Fibroblast of mammary gland (primary cell): ENCODE data around the gene NTN3.
A peak's percentile ranks its signal among the peaks of the same experiment; 100 is the strongest.

Source experiments
- DNase-seq: peaks from one replicate; pipeline ENCODE4 v3.0.0-alpha.2; 2010; ENCODE audit warnings: low read depth
- H3K4me3 ChIP-seq: 2 replicates; pipeline ENCODE4 v1.5.1; 2011; ENCODE audit warnings: low read depth, mild to moderate bottlenecking, low read length, moderate library complexity; ENCODE audit not compliant: control insufficient read depth
- CTCF ChIP-seq: conservative IDR thresholded peaks from 2 replicates; pipeline ENCODE4 v1.5.1; 2011; ENCODE audit warnings: low read depth, low read length, inconsistent platforms; ENCODE audit not compliant: control insufficient read depth, insufficient read depth

NTN3 gene

GRCh38 chr16:2512735-2513404 is 41.8 kb downstream of the NTN3 start:
- peak overlapping the region; percentile 9 for H3K4me3 ChIP-seq
- no peak for TF ChIP-seq CTCF
- no peak for DNase-seq

GRCh38 chr16:2513405-2514332 is 42.6 kb downstream of the NTN3 start, which contains the start of gene ATP6V0C:
ATP6V0C (plus strand) TSS chr16:2513952; CDS start chr16:2514104, 152 bp downstream.
- no peak for TF ChIP-seq CTCF
- H3K4me3 ChIP-seq = peak within 1 kb of the TSS; percentile 86
- DNase-seq = peak; percentile 77

- TF ChIP-seq CTCF = no peak
- peak overlapping the region; percentile 86 for H3K4me3 ChIP-seq
- no peak for DNase-seq
These were observed 43.5 kb downstream of the NTN3 start for GRCh38 chr16:2514333-2515179.

- peak overlapping the region; percentile 86 for H3K4me3 ChIP-seq
- no peak for DNase-seq
- TF ChIP-seq CTCF = no peak
These were observed 44.2 kb downstream of the NTN3 start for GRCh38 chr16:2515180-2515851.

GRCh38 chr16:2516391-2517240 is 45.5 kb downstream of the NTN3 start:
- TF ChIP-seq CTCF = no peak
- H3K4me3 ChIP-seq = no peak overlapping the region
- no peak for DNase-seq
